Osteocyte (in vitro differentiated cells): Measurements from ENCODE around the gene TACC3. TPM values are rescaled to one million over a fixed set of nuclear protein-coding genes. Genes with fewer than 3 reads are reported as not detected.

ENCODE experiments used
- DNase-seq: peaks from one replicate; pipeline ENCODE4 v3.0.0; 2021; ENCODE audit warnings: mixed read lengths; ENCODE audit not compliant: unreplicated experiment; ENCODE audit errors: extremely low spot score
- H3K27ac Mint-ChIP-seq: one replicate; pipeline ENCODE4 v1.8.0; 2021; ENCODE audit warnings: mild to moderate bottlenecking, mixed read lengths; ENCODE audit not compliant: unreplicated experiment
- H3K27me3 Mint-ChIP-seq: one replicate; pipeline ENCODE4 v1.8.0; 2021; ENCODE audit warnings: mixed read lengths; ENCODE audit not compliant: unreplicated experiment
- H3K36me3 Mint-ChIP-seq: one replicate; pipeline ENCODE4 v1.8.0; 2021; ENCODE audit warnings: mixed read lengths; ENCODE audit not compliant: unreplicated experiment
- H3K4me1 Mint-ChIP-seq: one replicate; pipeline ENCODE4 v1.8.0; 2021; ENCODE audit warnings: mixed read lengths; ENCODE audit not compliant: unreplicated experiment
- H3K4me3 Mint-ChIP-seq: one replicate; pipeline ENCODE4 v1.8.0; 2021; ENCODE audit warnings: mild to moderate bottlenecking, moderate library complexity, mixed read lengths; ENCODE audit not compliant: unreplicated experiment
- H3K9me3 Mint-ChIP-seq: one replicate; pipeline ENCODE4 v1.8.0; 2021; ENCODE audit warnings: mixed read lengths; ENCODE audit not compliant: unreplicated experiment
- CTCF ChIP-seq: fragments of 200-600 bp; sonication (generic); IDR thresholded peaks from 2 replicates; pipeline ENCODE4 v1.5.0; 2021; ENCODE audit warnings: antibody characterized with exemption, mild to moderate bottlenecking, moderate library complexity
- total RNA-seq: library from RNA; stranded (reverse); gene quantifications from 2 replicates; pipeline ENCODE4 v1.2.1, GENCODE V29; 2021

The TACC3 gene
- total RNA-seq, 1 donor from 2014 or later = 23.6 TPM

DNA sequence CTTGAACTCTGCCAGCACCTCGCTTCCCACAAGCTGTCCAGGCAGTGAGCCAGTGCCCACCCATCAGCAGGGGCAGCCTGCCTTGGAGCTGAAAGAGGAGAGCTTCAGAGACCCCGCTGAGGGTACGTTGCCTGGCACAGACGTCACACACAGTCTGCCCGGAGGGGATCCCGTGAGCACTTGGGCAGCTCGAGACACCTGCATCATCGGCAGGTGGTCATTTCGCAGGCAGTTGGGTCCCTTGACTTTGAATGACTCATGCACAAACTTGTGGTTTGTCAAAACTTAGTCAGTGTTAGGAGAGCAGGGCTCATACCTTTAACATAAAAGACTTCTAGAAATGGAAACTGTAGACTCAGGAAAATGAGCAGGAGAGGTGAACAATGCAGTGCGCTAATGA is 9.9 kb downstream of the TACC3 start:
- Mint-ChIP-seq H3K9me3 (no peaks in the 10 kb centered on the region), H3K4me1 (peaks cover 24% of the 10 kb centered on the region), H3K36me3 (peaks cover 6% of the 10 kb centered on the region), H3K27ac (no peak overlapping the region), H3K4me3 (no peak overlapping the region), H3K27me3 (no peaks in the 10 kb centered on the region)
- DNase-seq = no peak
- TF ChIP-seq CTCF = no peak

GRCh38 chr4:1732911-1733310 is 11.6 kb downstream of the TACC3 start:
- Mint-ChIP-seq H3K27ac (no peak overlapping the region), H3K9me3 (no peaks in the 10 kb centered on the region), H3K36me3 (peaks cover 9% of the 10 kb centered on the region), H3K27me3 (no peaks in the 10 kb centered on the region), H3K4me1 (peaks cover 7% of the 10 kb centered on the region), H3K4me3 (no peak overlapping the region)
- DNase-seq = no peak
- TF ChIP-seq CTCF = no peak

DNA sequence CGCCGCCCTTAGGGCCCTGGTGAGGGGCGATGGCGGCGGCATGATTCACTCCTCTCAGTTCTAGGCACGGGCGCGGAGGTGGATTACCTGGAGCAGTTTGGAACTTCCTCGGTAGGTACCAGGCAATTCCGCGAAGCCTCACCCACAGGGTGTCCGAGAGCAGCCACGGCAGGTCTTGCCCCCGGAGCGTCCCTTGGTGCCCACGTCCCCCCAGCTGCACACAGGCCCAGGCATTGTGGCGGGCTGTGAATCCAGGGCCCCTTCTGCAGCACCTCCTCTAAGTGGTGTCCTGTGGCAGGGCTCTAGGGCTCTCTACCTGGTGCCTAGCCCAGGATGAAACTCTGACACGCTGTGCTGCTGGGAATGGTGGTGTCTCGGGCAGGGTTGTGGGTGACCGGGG is 13.9 kb downstream of the TACC3 start:
- H3K27me3 Mint-ChIP-seq = no peaks in the 10 kb centered on the region
- TF ChIP-seq CTCF = no peak
- no peaks in the 10 kb centered on the region for H3K4me1 Mint-ChIP-seq
- no peak overlapping the region for H3K4me3 Mint-ChIP-seq
- H3K9me3 Mint-ChIP-seq = no peaks in the 10 kb centered on the region
- peaks cover 16% of the 10 kb centered on the region for H3K36me3 Mint-ChIP-seq
- no peak for DNase-seq
- H3K27ac Mint-ChIP-seq = no peak overlapping the region

DNA sequence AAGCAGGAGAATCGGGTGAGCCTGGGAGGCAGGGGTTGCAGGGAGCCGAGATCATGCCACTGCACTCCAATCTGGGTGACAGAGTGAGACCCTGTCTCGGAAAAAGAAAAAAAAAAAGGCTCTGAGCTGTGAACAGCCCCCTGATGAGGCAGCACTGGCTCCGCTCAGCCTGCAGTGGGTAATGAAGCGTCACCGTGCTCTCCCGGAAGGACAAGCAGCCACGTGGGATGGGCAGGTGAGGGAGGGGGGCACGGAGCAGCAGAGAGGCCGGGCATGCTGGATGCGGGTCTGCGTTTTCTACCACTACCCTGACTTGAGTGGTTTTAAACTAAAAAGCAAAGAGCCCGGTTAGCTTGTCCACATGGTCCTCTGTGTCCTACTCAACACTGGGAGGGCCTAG is 15.5 kb downstream of the TACC3 start:
- Mint-ChIP-seq H3K36me3 (peaks cover 25% of the 10 kb centered on the region), H3K27me3 (no peaks in the 10 kb centered on the region), H3K4me3 (no peak overlapping the region), H3K27ac (no peak overlapping the region), H3K9me3 (no peaks in the 10 kb centered on the region), H3K4me1 (no peaks in the 10 kb centered on the region)
- no peak for TF ChIP-seq CTCF
- no peak for DNase-seq

GRCh38 chr4:1737666-1738065 is 16.3 kb downstream of the TACC3 start:
- DNase-seq = no peak
- Mint-ChIP-seq H3K4me1 (no peaks in the 10 kb centered on the region), H3K4me3 (no peak overlapping the region), H3K27me3 (no peaks in the 10 kb centered on the region), H3K9me3 (no peaks in the 10 kb centered on the region), H3K27ac (no peak overlapping the region), H3K36me3 (peaks cover 25% of the 10 kb centered on the region)
- TF ChIP-seq CTCF = no peak
